Uterus (tissue), 4 donors: ENCODE results near the gene PNP. TPM values are rescaled to one million over a fixed set of nuclear protein-coding genes. Genes with fewer than 3 reads are reported as not detected.

Experiments
- DNase-seq, 2 donors: peaks; one replicate each; pipeline ENCODE4 v3.0.0-alpha.2; 2019 to 2020
- H3K27ac ChIP-seq, 2 donors: fragments of 200-600 bp; sonication (generic); 1 replicate in 1 of 2; 2 replicates in 1 of 2; pipeline ENCODE4 v1.5.1; 2016 to 2018
- H3K27me3 ChIP-seq, 2 donors: fragments of 200-600 bp; sonication (generic); one replicate each; pipeline ENCODE4 v1.5.1; 2018 to 2019; ENCODE audit warnings: control low read depth in 1 of 2
- H3K36me3 ChIP-seq, 2 donors: fragments of 200-600 bp; sonication (generic); one replicate each; pipeline ENCODE4 v1.5.1; 2019; ENCODE audit warnings: control low read depth in 1 of 2
- H3K4me1 ChIP-seq, 2 donors: fragments of 200-600 bp; sonication (generic); one replicate each; pipeline ENCODE4 v1.5.1; 2018 to 2019; ENCODE audit warnings: control low read depth in 1 of 2
- H3K4me3 ChIP-seq, 2 donors: fragments of 200-600 bp; sonication (generic); 1 replicate in 1 of 2; 2 replicates in 1 of 2; pipeline ENCODE4 v1.5.1; 2018 to 2019; ENCODE audit warnings: mild to moderate bottlenecking in 1 of 2
- H3K9me3 ChIP-seq, 2 donors: fragments of 200-600 bp; sonication (generic); one replicate each; pipeline ENCODE4 v1.5.1; 2019; ENCODE audit warnings: control low read depth in 1 of 2
- CTCF ChIP-seq, 4 experiments: fragments of 200-600 bp in 2 of 4; fragments of 450-650 bp in 2 of 4; sonication (generic) in 2 of 4; IDR thresholded peaks; one replicate each; pipeline ENCODE4 v1.5.1; 2016 to 2019; ENCODE audit warnings: antibody characterized with exemption in 4 of 4, mild to moderate bottlenecking in 2 of 4, moderate library complexity in 1 of 4
- POLR2A ChIP-seq, 2 donors: fragments of 450-650 bp; IDR thresholded peaks; one replicate each; pipeline ENCODE4 v1.6.1; 2016; ENCODE audit warnings: antibody characterized with exemption in 2 of 2, mild to moderate bottlenecking in 1 of 2, moderate library complexity in 1 of 2
- intact Hi-C: fragments of 100-400 bp; cut with DNase I; formaldehyde crosslinking; loops from one replicate; pipeline ENCODE4 v1.15.1; 2023; ENCODE audit warnings: low total_unique reads
- total RNA-seq, 4 donors: library from RNA; depleted of rRNA in 3 of 4; stranded (reverse); fragments of >200 nt in 3 of 4; gene quantifications; one replicate each; pipeline versions ENCODE4 v1.1.0 to v1.2.4, GENCODE V29; 2014 to 2023
- donor health status: DM: yes; HTN: yes; CAD: no.

PNP gene
- total RNA-seq, 4 donors from 2014 or later: 12.7 to 46.9 (median 14.3) TPM

DNA sequence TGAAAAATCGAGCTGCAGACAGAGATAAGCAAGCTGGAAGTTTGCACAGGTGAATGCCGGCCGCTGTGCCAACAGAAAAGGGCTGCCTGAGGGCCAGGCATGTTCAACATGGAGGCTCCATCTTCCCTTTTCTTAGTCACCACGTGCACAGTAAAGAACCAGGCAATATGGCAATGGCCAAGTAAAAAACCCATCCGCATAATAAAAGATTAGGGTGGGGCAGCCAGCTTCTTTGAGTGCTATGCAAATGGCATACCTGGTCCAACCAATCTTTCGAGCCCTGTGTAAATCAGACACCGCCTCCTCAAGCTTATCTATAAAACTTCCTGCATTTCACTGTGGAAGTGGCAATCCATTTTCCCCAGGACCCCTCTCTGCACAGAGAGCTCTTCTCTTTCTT, 16.7 kb downstream of the PNP start:
- no peaks in the 10 kb centered on the region for H3K9me3 ChIP-seq
- no peak overlapping the region for H3K4me3 ChIP-seq
- H3K4me1 ChIP-seq: no peaks in the 10 kb centered on the region
- H3K27ac ChIP-seq: no peak overlapping the region
- TF ChIP-seq POLR2A (IDR thresholded peaks at IDR 0.05) (no peak), CTCF (IDR thresholded peaks at IDR 0.05) (no peak)
- intact Hi-C loops: no loop called here
- DNase-seq: no peak
- no peaks in the 10 kb centered on the region for H3K27me3 ChIP-seq
- no peaks in the 10 kb centered on the region for H3K36me3 ChIP-seq

DNA sequence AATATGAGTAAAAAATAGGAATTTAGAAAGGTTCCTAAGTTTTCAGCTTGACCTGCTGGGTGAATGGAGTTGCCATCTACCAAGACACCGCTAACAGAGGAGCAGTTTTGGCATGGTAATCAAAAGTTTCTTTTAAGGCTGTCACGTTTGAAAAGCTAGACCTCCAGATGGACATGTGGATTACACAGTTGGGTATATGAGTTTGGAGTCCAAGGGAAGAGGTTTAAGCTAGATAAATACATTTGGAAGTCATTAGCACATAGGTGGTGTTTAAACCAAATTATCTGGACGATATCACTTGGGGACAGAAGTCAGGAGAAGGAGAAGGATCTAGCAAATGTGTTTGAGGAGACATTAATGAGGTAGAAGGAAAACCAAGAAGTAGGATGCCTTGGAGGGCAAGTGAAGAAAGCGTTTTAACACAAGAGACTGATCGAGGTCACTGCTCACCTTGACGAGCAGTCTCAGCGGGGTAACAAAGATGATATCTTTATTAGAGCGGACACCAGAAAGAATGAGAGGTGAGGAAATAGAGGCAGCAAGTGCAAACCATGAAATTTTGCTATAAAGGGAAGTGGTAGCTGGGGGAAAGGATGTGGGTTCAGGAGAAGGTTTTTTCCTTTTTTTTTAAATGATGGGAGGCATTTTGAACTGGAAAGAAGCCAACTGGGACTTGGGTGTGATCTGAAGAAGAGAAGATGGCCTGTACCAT, 17.6 kb downstream of the PNP start:
- H3K36me3 ChIP-seq: no peaks in the 10 kb centered on the region
- TF ChIP-seq CTCF (IDR thresholded peaks at IDR 0.05): no peak
- no peak for TF ChIP-seq POLR2A (IDR thresholded peaks at IDR 0.05)
- no peak for DNase-seq
- H3K27ac ChIP-seq: no peak overlapping the region
- intact Hi-C loops: no loop called here
- no peaks in the 10 kb centered on the region for H3K27me3 ChIP-seq
- no peaks in the 10 kb centered on the region for H3K9me3 ChIP-seq
- no peak overlapping the region for H3K4me3 ChIP-seq
- no peaks in the 10 kb centered on the region for H3K4me1 ChIP-seq

- Histone ChIP-seq H3K27ac (no peak overlapping the region), H3K4me1 (no peaks in the 10 kb centered on the region), H3K9me3 (no peaks in the 10 kb centered on the region), H3K27me3 (no peaks in the 10 kb centered on the region), H3K36me3 (no peaks in the 10 kb centered on the region), H3K4me3 (no peak overlapping the region)
- no peak for DNase-seq
- TF ChIP-seq CTCF (IDR thresholded peaks at IDR 0.05): no peak
- no peak for TF ChIP-seq POLR2A (IDR thresholded peaks at IDR 0.05)
- intact Hi-C loops: no loop called here
Measured at GRCh38 chr14:20487396-20487725, 18.2 kb downstream of the PNP start.

GRCh38 chr14:20489093-20489994, 20.1 kb downstream of the PNP start:
- Histone ChIP-seq H3K27ac (no peak overlapping the region), H3K36me3 (no peaks in the 10 kb centered on the region), H3K9me3 (no peaks in the 10 kb centered on the region), H3K4me1 (no peaks in the 10 kb centered on the region), H3K4me3 (no peak overlapping the region), H3K27me3 (no peaks in the 10 kb centered on the region)
- intact Hi-C loops: no loop called here
- TF ChIP-seq CTCF (IDR thresholded peaks at IDR 0.05) (no peak), POLR2A (IDR thresholded peaks at IDR 0.05) (no peak)
- no peak for DNase-seq

DNA sequence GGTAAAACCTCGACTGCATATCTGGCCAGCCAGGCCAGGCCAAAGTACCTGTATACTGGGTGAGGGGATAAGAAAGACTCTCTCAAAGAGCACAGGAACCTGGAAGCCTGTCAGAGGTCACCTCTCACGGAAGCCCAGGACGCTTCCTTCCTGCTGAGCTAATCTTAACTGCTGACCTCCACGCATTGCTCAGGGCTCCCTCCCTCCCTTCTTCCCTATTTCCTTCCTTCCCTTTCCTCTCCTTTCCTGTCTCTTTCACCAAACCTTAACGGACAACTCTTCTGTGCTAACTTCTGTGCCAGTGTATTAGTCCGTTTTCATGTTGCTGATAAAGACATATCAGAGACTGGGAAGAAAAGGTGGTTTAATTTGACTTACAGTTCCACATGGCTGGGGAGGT, 21.4 kb downstream of the PNP start:
- DNase-seq: no peak
- Histone ChIP-seq H3K4me3 (no peak overlapping the region), H3K36me3 (no peaks in the 10 kb centered on the region), H3K4me1 (no peaks in the 10 kb centered on the region), H3K27ac (no peak overlapping the region), H3K9me3 (no peaks in the 10 kb centered on the region), H3K27me3 (no peaks in the 10 kb centered on the region)
- intact Hi-C loops: no loop called here
- TF ChIP-seq CTCF (IDR thresholded peaks at IDR 0.05): no peak
- no peak for TF ChIP-seq POLR2A (IDR thresholded peaks at IDR 0.05)
